HG02981 (cell line): ENCODE data around the gene APBA3.

Source experiments
- ATAC-seq: cut with Tn5 transposase; IDR thresholded peaks from one replicate; pipeline ENCODE4 v1.9.1; 2021; ENCODE audit warnings: mild to moderate bottlenecking, moderate library complexity; ENCODE audit not compliant: unreplicated experiment

The APBA3 gene

GRCh38 chr19:3761382-3762129 lies at the start of gene APBA3:
TSS of gene APBA3 (minus strand) at chr19:3761692. CDS start at chr19:3760264, 1,428 bp downstream.
- ATAC-seq = peak; percentile 52

GRCh38 chr19:3810708-3811355 lies 49.3 kb upstream of the APBA3 start:
- ATAC-seq = no peak

- ATAC-seq = no peak
Observed at GRCh38 chr19:3809881-3810707, 48.6 kb upstream of the APBA3 start.

GRCh38 chr19:3808420-3809143 lies 47.1 kb upstream of the APBA3 start:
- ATAC-seq = no peak

- no peak for ATAC-seq
Observed at GRCh38 chr19:3807574-3808354, 46.3 kb upstream of the APBA3 start.

GRCh38 chr19:3807131-3807480 lies 45.6 kb upstream of the APBA3 start:
- no peak for ATAC-seq

GRCh38 chr19:3805859-3806258 lies 44.4 kb upstream of the APBA3 start:
- no peak for ATAC-seq

- ATAC-seq = no peak
Observed at GRCh38 chr19:3804429-3804828, 42.9 kb upstream of the APBA3 start.

- ATAC-seq = no peak
Observed at GRCh38 chr19:3803986-3804385, 42.5 kb upstream of the APBA3 start.

GRCh38 chr19:3803114-3803888 lies 41.8 kb upstream of the APBA3 start:
- no peak for ATAC-seq

- ATAC-seq = no peak
Observed at GRCh38 chr19:3801412-3802096, 40.1 kb upstream of the APBA3 start.

- ATAC-seq = no peak
Observed at GRCh38 chr19:3800996-3801395, 39.5 kb upstream of the APBA3 start.

- no peak for ATAC-seq
Observed at GRCh38 chr19:3798137-3798536, 36.6 kb upstream of the APBA3 start.

- no peak for ATAC-seq
Observed at GRCh38 chr19:3796358-3796757, 34.9 kb upstream of the APBA3 start.

GRCh38 chr19:3793799-3794198 lies 32.3 kb upstream of the APBA3 start:
- no peak for ATAC-seq

GRCh38 chr19:3792114-3792513 lies 30.6 kb upstream of the APBA3 start:
- no peak for ATAC-seq

- ATAC-seq = no peak
Observed at GRCh38 chr19:3790941-3791340, 29.4 kb upstream of the APBA3 start.

- no peak for ATAC-seq
Observed at GRCh38 chr19:3790209-3790734, 28.8 kb upstream of the APBA3 start.
